ENCODE results near the gene ERP44.

DNA sequence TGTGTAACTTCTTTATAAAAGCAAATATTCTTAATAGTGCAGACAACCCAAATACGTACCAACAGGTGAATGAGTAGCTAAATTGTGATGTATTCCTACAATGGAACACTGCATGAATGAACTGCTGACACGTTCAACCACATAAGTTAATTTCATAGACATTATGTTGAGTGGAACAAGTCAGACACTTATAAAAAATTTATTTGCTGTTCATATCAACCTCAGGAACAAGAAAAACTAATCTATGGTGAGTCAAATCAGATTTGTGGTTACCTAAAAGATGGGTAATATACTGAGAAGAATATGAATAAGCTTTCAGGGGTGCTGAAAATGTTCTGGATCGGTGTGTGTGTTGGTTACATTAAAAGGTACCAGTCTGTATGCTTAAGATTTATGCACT, 35.9 kb upstream of the ERP44 start:
- TF ChIP-seq, protein P1, sequence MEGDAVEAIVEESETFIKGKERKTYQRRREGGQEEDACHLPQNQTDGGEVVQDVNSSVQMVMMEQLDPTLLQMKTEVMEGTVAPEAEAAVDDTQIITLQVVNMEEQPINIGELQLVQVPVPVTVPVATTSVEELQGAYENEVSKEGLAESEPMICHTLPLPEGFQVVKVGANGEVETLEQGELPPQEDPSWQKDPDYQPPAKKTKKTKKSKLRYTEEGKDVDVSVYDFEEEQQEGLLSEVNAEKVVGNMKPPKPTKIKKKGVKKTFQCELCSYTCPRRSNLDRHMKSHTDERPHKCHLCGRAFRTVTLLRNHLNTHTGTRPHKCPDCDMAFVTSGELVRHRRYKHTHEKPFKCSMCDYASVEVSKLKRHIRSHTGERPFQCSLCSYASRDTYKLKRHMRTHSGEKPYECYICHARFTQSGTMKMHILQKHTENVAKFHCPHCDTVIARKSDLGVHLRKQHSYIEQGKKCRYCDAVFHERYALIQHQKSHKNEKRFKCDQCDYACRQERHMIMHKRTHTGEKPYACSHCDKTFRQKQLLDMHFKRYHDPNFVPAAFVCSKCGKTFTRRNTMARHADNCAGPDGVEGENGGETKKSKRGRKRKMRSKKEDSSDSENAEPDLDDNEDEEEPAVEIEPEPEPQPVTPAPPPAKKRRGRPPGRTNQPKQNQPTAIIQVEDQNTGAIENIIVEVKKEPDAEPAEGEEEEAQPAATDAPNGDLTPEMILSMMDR (IDR thresholded peaks at IDR 0.05 in 4 of 5, conservative IDR thresholded peaks at IDR 0.05 in 1 of 5), result no peak
- no peak for TF ChIP-seq POLR2A (IDR thresholded peaks at IDR 0.05)
